CD4-positive, alpha-beta T cell treated with Interleukin-15 for 1 hour (primary cell): ENCODE data around the gene ZNF286A.
"Not testable (repeated sequence)": the region's sequence is repeated elsewhere in the genome, so short reads cannot be mapped to it uniquely, and the experiment has no call there.

ENCODE experiments used
- DNase-seq: peaks from one replicate; pipeline ENCODE4 v3.0.0-alpha.2; 2020

Gene ZNF286A

GRCh38 chr17:15699413-15699924, at the start of gene ZNF286A:
ZNF286A (plus strand) TSS chr17:15699752; CDS start chr17:15700330, 578 bp downstream.
- peak; percentile 99 for DNase-seq

DNA sequence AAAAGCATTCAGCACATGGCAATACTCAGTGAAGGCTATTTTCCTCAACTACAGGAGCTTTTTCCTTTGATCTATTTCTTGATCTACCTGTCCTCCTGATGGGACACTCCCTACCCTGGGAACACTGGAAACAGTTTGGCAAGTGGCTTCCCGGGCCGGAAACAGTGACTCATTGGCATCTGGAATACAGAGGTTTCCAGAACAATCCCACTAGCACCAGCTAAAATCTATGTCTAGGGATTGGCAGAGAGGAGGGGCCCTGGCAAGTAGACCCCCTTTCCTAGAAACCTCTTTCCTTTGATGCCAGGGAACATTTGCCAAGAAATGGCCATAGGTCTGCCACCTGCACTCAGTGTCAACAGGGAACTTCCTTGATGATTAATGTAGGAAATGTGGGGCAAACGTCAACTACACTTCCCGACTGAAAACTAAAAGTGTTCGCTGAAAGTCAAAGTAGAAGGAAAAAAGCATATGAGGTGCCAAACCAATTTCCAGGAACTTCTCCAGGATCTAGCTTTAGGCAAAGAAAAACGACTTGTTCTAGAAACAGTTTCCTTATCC, 49.6 kb upstream of the ZNF286A start:
- no peak for DNase-seq

DNA sequence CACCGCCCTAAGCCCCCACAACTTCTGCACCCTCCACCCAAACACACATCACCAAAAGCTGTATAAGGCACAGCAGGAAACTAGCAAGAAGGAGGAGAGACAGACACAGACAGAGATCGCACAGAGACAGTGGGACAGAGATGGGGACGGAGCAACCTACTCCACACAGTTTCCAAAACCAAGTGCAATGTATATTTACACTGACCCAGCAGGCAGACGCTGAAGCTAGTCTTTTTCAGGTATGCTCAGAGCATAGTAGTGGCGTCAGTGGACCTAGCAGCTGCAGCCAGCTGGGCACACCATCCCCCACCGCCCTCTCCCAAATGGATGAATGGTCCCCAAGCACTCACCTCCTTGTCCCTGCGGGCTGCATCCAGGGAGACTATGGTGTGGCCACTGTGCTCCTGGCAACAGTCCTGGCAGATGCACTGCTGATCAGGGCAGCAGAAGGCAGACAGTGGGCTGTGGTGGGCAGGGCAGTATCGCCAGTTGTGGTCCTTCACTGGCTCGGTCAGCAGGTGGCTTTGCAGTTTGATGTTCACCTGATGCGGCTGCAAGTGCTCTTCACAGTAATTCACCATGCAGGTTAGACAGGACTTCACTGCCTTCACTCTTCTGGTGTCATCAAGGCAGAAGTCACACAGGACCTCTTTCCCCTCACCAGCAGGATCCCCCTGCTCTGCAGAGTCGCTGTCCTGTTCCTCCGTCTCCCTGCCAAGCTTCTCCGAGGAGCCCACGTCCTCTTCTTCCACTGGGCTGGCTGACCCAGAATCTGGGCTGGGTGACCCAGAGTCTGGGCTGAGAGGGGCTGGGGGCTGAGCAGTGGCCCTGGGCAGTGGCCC, 48.6 kb upstream of the ZNF286A start:
- DNase-seq: no peak

DNA sequence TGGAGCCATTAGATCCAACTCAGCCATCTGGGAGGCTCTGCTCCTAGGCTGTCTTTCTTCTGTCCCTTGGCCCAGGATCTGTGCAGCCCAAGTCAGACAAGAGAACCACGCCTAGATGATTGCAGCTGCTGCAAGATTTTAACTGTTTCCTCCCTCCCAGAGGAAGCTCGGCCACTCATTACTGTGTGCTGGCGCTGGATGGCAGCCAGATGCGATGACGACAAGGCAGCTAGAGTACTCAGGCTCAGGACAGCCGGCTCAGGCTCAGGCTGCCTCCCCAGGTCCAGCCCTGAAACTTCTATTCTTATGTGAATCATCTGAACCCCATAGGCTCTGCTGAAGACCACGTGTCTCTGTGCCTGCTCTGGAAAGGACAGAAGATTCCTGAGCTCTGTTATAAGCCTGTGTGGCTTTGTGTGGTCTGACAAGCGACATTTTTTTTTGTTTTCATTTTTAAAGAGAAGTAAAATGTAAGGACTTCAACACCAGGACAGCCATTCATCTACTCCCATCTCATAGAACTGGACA, 47.9 kb upstream of the ZNF286A start:
- peak; percentile 77 for DNase-seq

DNA sequence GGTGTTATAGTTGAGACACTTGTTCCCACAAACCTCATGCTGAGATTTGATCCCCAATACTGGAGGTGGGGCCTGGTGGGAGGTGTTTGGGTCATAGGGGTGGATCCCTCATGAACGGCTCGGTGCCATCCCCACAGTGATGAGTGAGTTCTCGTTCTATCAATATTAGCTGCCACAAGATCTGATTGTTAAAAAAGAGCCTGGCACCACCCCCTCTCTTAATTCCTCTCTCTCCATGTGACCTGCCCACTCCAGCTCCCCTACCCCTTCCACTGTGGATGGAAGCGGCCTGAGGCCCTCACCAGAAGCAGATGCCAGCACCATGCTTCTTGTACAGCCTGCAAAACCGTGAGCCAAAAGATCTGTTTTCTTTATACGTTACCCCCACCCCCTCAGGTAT, 46.6 kb upstream of the ZNF286A start:
- DNase-seq: no peak

DNA sequence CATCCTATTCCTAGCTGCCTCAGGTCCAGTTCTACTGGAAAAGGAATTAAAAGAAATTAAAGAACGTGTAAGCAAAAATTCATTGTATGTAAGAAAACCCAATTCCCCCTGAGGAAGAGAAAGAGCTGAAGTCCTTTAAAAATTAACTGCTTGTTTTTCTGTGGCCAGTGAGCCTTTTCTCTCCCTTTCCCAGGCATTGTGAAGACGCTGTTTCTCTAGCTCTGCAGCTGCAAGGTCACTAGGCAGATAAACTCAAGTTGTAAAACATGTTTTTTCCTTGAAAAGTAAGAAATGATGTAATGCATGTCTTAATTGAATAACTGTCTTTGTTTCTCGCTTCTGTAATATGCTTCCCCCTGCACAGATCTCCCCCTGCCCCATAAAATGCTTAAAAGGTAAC, 45.2 kb upstream of the ZNF286A start:
- DNase-seq: not testable (repeated sequence)

GRCh38 chr17:15654886-15655561, 44.5 kb upstream of the ZNF286A start:
- no peak for DNase-seq

DNA sequence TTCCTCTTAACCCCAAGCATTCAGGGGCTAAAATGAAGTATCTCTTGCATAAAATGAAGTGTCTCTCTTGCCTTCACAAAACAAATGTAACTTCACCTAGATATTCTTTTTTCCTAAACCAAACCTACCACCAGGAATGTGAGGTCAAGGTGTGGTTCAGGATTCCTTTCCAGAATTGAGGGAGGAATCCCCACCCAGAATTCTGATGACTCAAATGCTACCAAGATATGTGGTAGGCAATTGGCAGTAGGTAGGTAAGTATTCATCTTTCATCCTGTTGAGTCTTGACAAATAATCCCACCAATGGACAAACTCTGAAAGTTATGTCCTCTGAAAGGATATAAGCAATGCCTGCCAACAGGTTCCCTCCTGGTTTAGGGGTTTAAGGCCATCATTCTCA, 41.7 kb upstream of the ZNF286A start:
- DNase-seq: no peak

DNA sequence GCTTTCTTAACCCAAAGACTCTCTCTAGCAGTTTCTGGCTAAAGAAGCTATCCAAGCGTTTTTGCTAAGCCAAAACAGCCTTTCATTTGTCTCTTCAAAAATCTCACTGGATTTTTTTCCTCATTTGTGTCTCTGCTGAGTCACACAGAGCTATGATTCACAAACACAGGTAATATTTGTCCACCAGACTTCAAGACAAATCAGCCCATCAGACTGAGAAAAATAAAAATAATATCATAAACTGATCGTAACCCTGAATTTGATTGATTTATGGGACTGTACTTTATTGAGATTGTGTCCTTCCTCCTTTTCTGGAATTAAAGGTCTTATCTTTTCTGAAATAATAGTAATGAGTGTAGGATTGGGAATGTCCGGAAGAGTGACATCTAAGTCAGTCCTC, 41.3 kb upstream of the ZNF286A start:
- DNase-seq: no peak

GRCh38 chr17:15659236-15659635, 40.3 kb upstream of the ZNF286A start:
- DNase-seq: no peak

GRCh38 chr17:15659663-15660062, 39.9 kb upstream of the ZNF286A start:
- DNase-seq: no peak

DNA sequence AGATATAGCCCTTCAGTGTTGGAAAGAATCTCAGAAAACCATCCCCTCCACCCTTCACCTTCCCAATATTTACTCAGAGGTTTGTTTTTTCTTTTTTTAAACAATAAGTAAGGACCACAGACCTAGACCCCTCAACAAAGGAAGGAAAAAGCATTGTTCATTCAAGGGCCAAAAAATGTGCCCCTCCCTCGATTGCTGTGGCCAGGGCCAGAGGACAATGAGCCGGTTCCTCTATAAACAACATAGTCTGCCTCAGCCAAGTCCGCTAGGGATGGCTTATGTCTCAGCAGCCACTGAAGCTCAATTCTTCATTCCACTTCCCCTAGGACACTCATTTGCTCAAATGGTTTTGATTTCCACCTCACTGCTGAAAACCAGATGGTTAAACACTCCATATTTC, 39.5 kb upstream of the ZNF286A start:
- DNase-seq: no peak

- DNase-seq: no peak
These were observed 36.9 kb upstream of the ZNF286A start for GRCh38 chr17:15662681-15663080.

GRCh38 chr17:15663176-15663575, 36.4 kb upstream of the ZNF286A start:
- no peak for DNase-seq

- DNase-seq: no peak
These were observed 35.9 kb upstream of the ZNF286A start for GRCh38 chr17:15663691-15664090.

GRCh38 chr17:15669526-15669925, 30.0 kb upstream of the ZNF286A start:
- not testable (repeated sequence) for DNase-seq

DNA sequence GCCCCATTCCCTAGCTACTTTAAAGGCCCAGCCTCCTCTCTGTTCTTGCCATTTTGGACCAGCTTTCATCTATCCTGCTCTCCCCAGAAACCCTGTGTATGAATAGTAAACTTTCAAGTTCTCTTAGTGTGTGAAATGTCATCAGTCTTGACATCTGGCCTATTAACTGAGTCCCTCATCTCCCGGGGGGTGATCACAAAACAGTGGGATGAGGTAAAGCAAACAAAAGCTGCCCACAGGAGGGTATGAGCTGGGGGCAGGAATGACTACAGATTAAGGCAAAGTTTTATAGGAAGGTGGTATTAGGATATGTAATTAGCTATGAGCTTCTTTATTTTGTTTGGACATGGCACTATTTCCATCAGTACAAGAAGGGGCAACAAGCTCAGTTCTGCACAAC, 24.9 kb upstream of the ZNF286A start:
- DNase-seq: not testable (repeated sequence)

GRCh38 chr17:15675991-15676390, 23.6 kb upstream of the ZNF286A start:
- DNase-seq: not testable (repeated sequence)

- DNase-seq: not testable (repeated sequence)
These were observed 16.4 kb upstream of the ZNF286A start for GRCh38 chr17:15683135-15683534.

GRCh38 chr17:15683824-15684478, 15.6 kb upstream of the ZNF286A start, which contains the start of gene TRIM16:
TRIM16 (minus strand) TSS chr17:15684311; CDS start chr17:15651609, 32,702 bp downstream.
- DNase-seq: peak; percentile 79

DNA sequence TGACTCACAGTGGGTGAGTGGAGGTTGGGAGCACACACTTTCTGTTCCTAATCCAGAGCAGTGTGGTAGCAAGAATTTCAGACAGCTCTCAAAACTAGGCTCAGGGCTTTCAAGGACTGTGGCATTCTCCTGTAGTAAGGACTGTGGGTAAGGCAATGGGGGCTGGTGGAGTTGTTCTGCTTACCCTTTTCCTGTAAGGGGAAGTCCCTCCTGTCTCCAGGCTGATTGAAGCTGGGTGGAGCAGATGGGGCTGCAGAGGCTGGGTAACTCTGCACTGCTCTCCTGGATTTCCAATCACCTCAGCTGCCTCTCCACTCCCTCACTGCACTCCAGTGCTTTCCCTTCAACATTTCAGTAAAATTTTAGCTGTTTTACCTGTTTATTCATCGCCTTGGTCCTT, 12.1 kb upstream of the ZNF286A start:
- DNase-seq: not testable (repeated sequence)

DNA sequence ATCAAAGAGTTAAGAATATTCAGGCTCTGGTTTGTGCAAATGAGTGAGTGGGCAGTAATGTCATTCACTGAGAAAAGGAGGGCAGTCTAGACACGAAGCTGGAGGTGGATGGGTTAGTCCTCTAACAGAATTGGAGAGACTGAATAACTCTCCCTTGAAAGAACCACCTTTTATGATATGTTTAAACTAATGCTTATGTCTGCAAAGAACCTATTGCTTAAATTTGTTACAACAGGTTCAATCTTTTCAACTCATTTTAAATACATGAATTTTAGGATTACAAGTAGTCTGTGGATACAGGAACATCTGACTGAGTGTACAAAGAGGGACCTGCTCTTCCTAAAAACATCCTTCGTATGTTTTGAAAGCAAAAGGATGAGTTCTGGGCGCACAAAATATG, 585 bp upstream of the ZNF286A start:
- not testable (repeated sequence) for DNase-seq

DNA sequence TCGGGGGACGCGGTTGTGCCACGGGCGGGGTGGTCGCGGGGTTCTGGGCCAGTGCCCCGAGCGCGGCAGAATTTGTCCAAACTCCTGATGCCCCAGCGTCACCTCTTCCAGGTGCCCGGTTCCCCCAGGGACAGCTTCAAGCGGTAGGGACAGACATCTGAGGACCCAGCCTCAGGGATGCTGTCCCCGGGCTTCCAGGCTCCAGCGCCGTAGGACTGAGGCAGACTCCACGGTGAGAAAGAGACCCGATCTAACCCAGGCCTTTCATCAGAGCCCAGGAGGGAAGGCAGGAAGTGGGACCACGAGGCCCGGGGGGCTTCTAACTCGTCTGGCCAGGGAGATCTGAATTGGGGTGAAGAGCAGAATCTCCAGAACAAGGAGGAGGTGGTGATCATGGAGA, 385 bp downstream of the ZNF286A start:
- DNase-seq: not testable (repeated sequence)
